Gastrocnemius medialis (tissue), 4 donors: ENCODE results near the gene PCDH18.

Source experiments
- CTCF ChIP-seq, 5 experiments: fragments of 450-650 bp in 3 of 5; fragments of 200-600 bp in 2 of 5; sonication (generic) in 2 of 5; IDR thresholded peaks in 4 of 5; conservative IDR thresholded peaks in 1 of 5; 1 replicate in 4 of 5; 2 replicates in 1 of 5; pipeline ENCODE4 v1.5.1; 2016 to 2019; ENCODE audit warnings: antibody characterized with exemption in 5 of 5, mild to moderate bottlenecking in 3 of 5, moderate library complexity in 3 of 5
- POLR2A ChIP-seq, 2 donors: fragments of 450-650 bp; IDR thresholded peaks; one replicate each; pipeline ENCODE4 v1.6.1; 2017; ENCODE audit warnings: antibody characterized with exemption in 2 of 2, mild to moderate bottlenecking in 2 of 2, moderate library complexity in 2 of 2

DNA sequence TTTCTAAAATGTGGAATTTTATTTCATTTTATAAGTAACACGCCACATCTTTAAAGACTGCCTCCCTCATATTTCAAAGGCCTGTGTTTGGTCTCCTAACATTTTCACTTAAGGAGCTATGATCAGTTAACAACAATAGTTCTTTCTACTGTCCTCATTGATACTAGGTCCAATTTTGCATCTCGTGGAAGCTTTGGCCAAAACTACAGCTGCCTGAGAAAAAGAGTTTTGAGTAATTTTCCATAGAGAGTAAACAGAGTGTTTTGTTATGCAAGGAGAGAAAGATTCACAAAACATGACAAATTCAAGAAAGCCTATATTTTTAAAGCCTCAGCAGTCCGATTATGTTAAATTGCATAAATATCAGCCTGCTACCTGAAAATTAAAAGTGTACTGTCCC is 11.4 kb upstream of the PCDH18 start:
- TF ChIP-seq CTCF (IDR thresholded peaks at IDR 0.05 in 4 of 5, conservative IDR thresholded peaks at IDR 0.05 in 1 of 5) (no peak), POLR2A (IDR thresholded peaks at IDR 0.05) (no peak)
